ENCODE measurements around the gene LNPK.

The LNPK gene

GRCh38 chr2:175877845-175878544, 124.1 kb downstream of the LNPK start:
- Histone ChIP-seq H3K4me2 (ENCODE audit: low read depth, low read length) (no peak overlapping the region), H3K4me3 (ENCODE audit: low read length) (no peak overlapping the region), H3K9ac (ENCODE audit: low read length) (no peak overlapping the region), H4K20me1 (ENCODE audit: insufficient read depth, low read length) (no peaks in the 10 kb centered on the region), H3K79me2 (ENCODE audit: low read length) (no peaks in the 10 kb centered on the region), H3K4me1 (ENCODE audit: low read length) (no peaks in the 10 kb centered on the region), H2AFZ (ENCODE audit: low read length) (no peak overlapping the region), H3F3A (ENCODE audit: insufficient read depth, low read length) (no peaks in the 10 kb centered on the region), H3K36me3 (replicated peaks; ENCODE audit: insufficient read depth, low read length) (no peaks in the 10 kb centered on the region), H3K9me3 (replicated peaks; ENCODE audit: insufficient read depth, low read length) (no peaks in the 10 kb centered on the region), H3K27me3 (replicated peaks; ENCODE audit: insufficient read depth, low read length) (no peaks in the 10 kb centered on the region), H3K27ac (ENCODE audit: low read length) (no peak overlapping the region), H3K9me2 (replicated peaks; ENCODE audit: insufficient read depth, low read length) (no peaks in the 10 kb centered on the region)
- no peak for DNase-seq
- TF ChIP-seq CTCF (IDR thresholded peaks at IDR 0.05; ENCODE audit: low read length) (no peak), EZH2 (optimal IDR thresholded peaks at IDR 0.05; ENCODE audit: low read depth, low read length) (no peak), EZH2phosphoT487 (IDR thresholded peaks at IDR 0.05; ENCODE audit: low read length) (no peak)

- H3K79me2 ChIP-seq (ENCODE audit: low read length), result no peaks in the 10 kb centered on the region
- no peak overlapping the region for H2AFZ ChIP-seq (ENCODE audit: low read length)
- no peaks in the 10 kb centered on the region for H3F3A ChIP-seq (ENCODE audit: insufficient read depth, low read length)
- no peaks in the 10 kb centered on the region for H3K9me2 ChIP-seq (replicated peaks; ENCODE audit: insufficient read depth, low read length)
- no peaks in the 10 kb centered on the region for H3K9me3 ChIP-seq (replicated peaks; ENCODE audit: insufficient read depth, low read length)
- H3K9ac ChIP-seq (ENCODE audit: low read length), result no peak overlapping the region
- no peak for DNase-seq
- no peak overlapping the region for H3K27ac ChIP-seq (ENCODE audit: low read length)
- no peaks in the 10 kb centered on the region for H3K4me1 ChIP-seq (ENCODE audit: low read length)
- H3K4me3 ChIP-seq (ENCODE audit: low read length), result no peak overlapping the region
- H3K36me3 ChIP-seq (replicated peaks; ENCODE audit: insufficient read depth, low read length), result no peaks in the 10 kb centered on the region
- no peak for TF ChIP-seq CTCF (IDR thresholded peaks at IDR 0.05; ENCODE audit: low read length)
- TF ChIP-seq EZH2 (optimal IDR thresholded peaks at IDR 0.05; ENCODE audit: low read depth, low read length), result no peak
- no peak for TF ChIP-seq EZH2phosphoT487 (IDR thresholded peaks at IDR 0.05; ENCODE audit: low read length)
- H3K4me2 ChIP-seq (ENCODE audit: low read depth, low read length), result no peak overlapping the region
- H4K20me1 ChIP-seq (ENCODE audit: insufficient read depth, low read length), result no peaks in the 10 kb centered on the region
- H3K27me3 ChIP-seq (replicated peaks; ENCODE audit: insufficient read depth, low read length), result no peaks in the 10 kb centered on the region
Observed at GRCh38 chr2:175874291-175874690, 127.8 kb downstream of the LNPK start.
